A549 (cell line): ENCODE measurements around the gene KIF1B.

Experiments
- CHD2 ChIP-seq: fragments of 150-350 bp; IDR thresholded peaks from 2 replicates; pipeline ENCODE4 v1.6.1; 2014; ENCODE audit warnings: low read length; ENCODE audit not compliant: partially characterized antibody
- EHF ChIP-seq: fragments of 250-450 bp; sonication (Bioruptor Pico); IDR thresholded peaks from 2 replicates; pipeline ENCODE4 v1.5.0; 2020; ENCODE audit warnings: mild to moderate bottlenecking
- ESRRA ChIP-seq: fragments of 150-350 bp; IDR thresholded peaks from 2 replicates; pipeline ENCODE4 v1.6.1; 2014; ENCODE audit warnings: mild to moderate bottlenecking, low read length, borderline replicate concordance
- POLR2A ChIP-seq: IDR thresholded peaks from 2 replicates; pipeline ENCODE4 v1.6.1; 2012; ENCODE audit warnings: mild to moderate bottlenecking, low read length
- TF ChIP-seq, protein P1 (sequence below): fragments of >200 bp; sonication (Bioruptor Twin); formaldehyde crosslinking; IDR thresholded peaks from 3 replicates; pipeline ENCODE4 v1.5.1; 2016

DNA sequence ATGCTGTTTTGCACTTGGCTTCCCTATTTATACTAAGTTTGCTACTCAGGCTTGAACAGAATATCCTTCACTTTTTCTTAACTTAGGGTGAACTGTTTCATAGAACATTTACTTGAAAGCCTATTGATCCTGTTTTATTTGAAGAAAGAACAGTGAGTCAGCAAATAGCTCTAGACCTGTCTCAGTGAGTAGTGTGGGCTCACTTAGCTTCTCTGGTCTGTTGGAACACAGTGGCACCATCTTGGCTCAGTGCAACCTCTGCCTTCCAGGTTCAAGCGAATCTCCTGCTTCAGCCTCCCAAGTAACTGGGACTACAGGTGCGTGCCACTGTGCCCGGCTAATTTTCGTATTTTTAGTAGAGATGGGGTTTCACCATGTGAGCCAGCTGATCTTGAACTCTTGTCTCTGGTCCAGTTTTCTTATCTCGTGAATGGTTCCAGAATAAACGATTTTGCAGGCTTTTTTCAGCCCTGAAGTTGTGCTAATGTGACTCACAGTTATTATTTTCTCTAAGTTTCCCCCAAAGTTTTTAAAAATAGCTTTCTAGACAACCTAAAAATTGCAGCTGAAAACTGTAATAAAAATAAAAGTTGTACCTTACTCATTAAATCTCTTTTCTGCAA is 76.8 kb downstream of the KIF1B start:
- TF ChIP-seq, protein P1, sequence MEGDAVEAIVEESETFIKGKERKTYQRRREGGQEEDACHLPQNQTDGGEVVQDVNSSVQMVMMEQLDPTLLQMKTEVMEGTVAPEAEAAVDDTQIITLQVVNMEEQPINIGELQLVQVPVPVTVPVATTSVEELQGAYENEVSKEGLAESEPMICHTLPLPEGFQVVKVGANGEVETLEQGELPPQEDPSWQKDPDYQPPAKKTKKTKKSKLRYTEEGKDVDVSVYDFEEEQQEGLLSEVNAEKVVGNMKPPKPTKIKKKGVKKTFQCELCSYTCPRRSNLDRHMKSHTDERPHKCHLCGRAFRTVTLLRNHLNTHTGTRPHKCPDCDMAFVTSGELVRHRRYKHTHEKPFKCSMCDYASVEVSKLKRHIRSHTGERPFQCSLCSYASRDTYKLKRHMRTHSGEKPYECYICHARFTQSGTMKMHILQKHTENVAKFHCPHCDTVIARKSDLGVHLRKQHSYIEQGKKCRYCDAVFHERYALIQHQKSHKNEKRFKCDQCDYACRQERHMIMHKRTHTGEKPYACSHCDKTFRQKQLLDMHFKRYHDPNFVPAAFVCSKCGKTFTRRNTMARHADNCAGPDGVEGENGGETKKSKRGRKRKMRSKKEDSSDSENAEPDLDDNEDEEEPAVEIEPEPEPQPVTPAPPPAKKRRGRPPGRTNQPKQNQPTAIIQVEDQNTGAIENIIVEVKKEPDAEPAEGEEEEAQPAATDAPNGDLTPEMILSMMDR = no peak
- no peak for TF ChIP-seq ESRRA
- no peak for TF ChIP-seq EHF (CRISPR knock-in tag)
- no peak for TF ChIP-seq POLR2A
- TF ChIP-seq CHD2 = no peak
